Measurements from ENCODE around the gene MT3. TPM values are rescaled to one million over a fixed set of nuclear protein-coding genes. Genes with fewer than 3 reads are reported as not detected.

The MT3 gene
- total and polyA plus RNA-seq, 9 of the 15 experiments (the other 6 are each of a cell fraction or from before 2014, with no cell fraction given): not detected

- TF ChIP-seq, protein P1, sequence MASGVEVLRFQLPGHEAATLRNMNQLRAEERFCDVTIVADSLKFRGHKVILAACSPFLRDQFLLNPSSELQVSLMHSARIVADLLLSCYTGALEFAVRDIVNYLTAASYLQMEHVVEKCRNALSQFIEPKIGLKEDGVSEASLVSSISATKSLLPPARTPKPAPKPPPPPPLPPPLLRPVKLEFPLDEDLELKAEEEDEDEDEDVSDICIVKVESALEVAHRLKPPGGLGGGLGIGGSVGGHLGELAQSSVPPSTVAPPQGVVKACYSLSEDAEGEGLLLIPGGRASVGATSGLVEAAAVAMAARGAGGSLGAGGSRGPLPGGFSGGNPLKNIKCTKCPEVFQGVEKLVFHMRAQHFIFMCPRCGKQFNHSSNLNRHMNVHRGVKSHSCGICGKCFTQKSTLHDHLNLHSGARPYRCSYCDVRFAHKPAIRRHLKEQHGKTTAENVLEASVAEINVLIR (CRISPR knock-in tag; IDR thresholded peaks at IDR 0.05): no peak
- 0 out of 2 replicates have a peak, but pooled peaks have one; percentile 10 for TF ChIP-seq SMC3 (conservative IDR thresholded peaks at IDR 0.05; ENCODE audit: insufficient read depth, low read depth, low read length)
- no peak for TF ChIP-seq NR2F6 (CRISPR knock-in tag; IDR thresholded peaks at IDR 0.05)
- TF ChIP-seq, protein P2, sequence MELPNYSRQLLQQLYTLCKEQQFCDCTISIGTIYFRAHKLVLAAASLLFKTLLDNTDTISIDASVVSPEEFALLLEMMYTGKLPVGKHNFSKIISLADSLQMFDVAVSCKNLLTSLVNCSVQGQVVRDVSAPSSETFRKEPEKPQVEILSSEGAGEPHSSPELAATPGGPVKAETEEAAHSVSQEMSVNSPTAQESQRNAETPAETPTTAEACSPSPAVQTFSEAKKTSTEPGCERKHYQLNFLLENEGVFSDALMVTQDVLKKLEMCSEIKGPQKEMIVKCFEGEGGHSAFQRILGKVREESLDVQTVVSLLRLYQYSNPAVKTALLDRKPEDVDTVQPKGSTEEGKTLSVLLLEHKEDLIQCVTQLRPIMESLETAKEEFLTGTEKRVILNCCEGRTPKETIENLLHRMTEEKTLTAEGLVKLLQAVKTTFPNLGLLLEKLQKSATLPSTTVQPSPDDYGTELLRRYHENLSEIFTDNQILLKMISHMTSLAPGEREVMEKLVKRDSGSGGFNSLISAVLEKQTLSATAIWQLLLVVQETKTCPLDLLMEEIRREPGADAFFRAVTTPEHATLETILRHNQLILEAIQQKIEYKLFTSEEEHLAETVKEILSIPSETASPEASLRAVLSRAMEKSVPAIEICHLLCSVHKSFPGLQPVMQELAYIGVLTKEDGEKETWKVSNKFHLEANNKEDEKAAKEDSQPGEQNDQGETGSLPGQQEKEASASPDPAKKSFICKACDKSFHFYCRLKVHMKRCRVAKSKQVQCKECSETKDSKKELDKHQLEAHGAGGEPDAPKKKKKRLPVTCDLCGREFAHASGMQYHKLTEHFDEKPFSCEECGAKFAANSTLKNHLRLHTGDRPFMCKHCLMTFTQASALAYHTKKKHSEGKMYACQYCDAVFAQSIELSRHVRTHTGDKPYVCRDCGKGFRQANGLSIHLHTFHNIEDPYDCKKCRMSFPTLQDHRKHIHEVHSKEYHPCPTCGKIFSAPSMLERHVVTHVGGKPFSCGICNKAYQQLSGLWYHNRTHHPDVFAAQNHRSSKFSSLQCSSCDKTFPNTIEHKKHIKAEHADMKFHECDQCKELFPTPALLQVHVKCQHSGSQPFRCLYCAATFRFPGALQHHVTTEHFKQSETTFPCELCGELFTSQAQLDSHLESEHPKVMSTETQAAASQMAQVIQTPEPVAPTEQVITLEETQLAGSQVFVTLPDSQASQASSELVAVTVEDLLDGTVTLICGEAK (IDR thresholded peaks at IDR 0.05): no peak
- TF ChIP-seq, protein P2 (CRISPR knock-in tag; IDR thresholded peaks at IDR 0.05): no peak
- TF ChIP-seq, protein P3, sequence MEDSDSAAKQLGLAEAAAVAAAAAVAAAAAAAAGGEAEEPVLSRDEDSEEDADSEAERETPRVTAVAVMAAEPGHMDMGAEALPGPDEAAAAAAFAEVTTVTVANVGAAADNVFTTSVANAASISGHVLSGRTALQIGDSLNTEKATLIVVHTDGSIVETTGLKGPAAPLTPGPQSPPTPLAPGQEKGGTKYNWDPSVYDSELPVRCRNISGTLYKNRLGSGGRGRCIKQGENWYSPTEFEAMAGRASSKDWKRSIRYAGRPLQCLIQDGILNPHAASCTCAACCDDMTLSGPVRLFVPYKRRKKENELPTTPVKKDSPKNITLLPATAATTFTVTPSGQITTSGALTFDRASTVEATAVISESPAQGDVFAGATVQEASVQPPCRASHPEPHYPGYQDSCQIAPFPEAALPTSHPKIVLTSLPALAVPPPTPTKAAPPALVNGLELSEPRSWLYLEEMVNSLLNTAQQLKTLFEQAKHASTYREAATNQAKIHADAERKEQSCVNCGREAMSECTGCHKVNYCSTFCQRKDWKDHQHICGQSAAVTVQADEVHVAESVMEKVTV (CRISPR knock-in tag; IDR thresholded peaks at IDR 0.05): peak; percentile 38; the same call in 1 of the 2 replicates
These were observed 14.3 kb downstream of the MT3 start (continued) for GRCh38 chr16:56603589-56603988.
